ENCODE measurements around the gene RASA1. TPM values are rescaled to one million over a fixed set of nuclear protein-coding genes. Genes with fewer than 3 reads are reported as not detected.

Gene RASA1
- total RNA-seq, 1 experiment from 2014 or later = 29.0 TPM

GRCh38 chr5:87361031-87361445 is 93.4 kb downstream of the RASA1 start:
- intact Hi-C loops (cut with micrococcal nuclease; ENCODE audit: unreplicated experiment) = no loop called here
- CTCF ChIA-PET = no interaction called here
- peaks cover 26% of the 10 kb centered on the region for H3K36me3 ChIP-seq (ENCODE audit: control insufficient read depth, insufficient read depth, low read length)

GRCh38 chr5:87361536-87362213 is 94.0 kb downstream of the RASA1 start:
- H3K27me3 ChIP-seq (ENCODE audit: control insufficient read depth, insufficient read depth, low read length) = no peaks in the 10 kb centered on the region
- CTCF ChIA-PET = interaction anchor here (0.6 kb wide), 1 partner anchor 556 kb away, joined by 3 read pairs; no protein-coding TSS in a partner anchor
- no peak for ATAC-seq
- H3K4me3 ChIP-seq (ENCODE audit: low read depth in 2 of 2, low read length in 2 of 2) = no peak overlapping the region
- no TSS peak for BruUV-seq (replicated peaks)
- in situ Hi-C loops (cut with HindIII; ENCODE audit: low pct_unique_long_range_greater_than_20kb, low sequenced_read_pairs) = no loop called here
- intact Hi-C loops (cut with micrococcal nuclease; ENCODE audit: unreplicated experiment) = no loop called here
- no peak for DNase-seq (ENCODE audit: low read depth, low spot score)
- no peaks in the 10 kb centered on the region for H3K4me1 ChIP-seq (ENCODE audit: control insufficient read depth, insufficient read depth, low read length)
- H3K27ac ChIP-seq (ENCODE audit: low read length) = no peak overlapping the region
- POLR2A ChIA-PET = no interaction called here
- H3K9me3 ChIP-seq (ENCODE audit: control insufficient read depth, insufficient read depth, low read depth, low read length) = no peaks in the 10 kb centered on the region
- peaks cover 26% of the 10 kb centered on the region for H3K36me3 ChIP-seq (ENCODE audit: control insufficient read depth, insufficient read depth, low read length)
- TF ChIP-seq REST (IDR thresholded peaks at IDR 0.05; ENCODE audit: insufficient read depth in 1 of 2, low read depth in 2 of 2, low read length in 1 of 2) (no peak), TCF7L2 (IDR thresholded peaks at IDR 0.05; ENCODE audit: low read depth, low read length) (no peak), POLR2AphosphoS5 (IDR thresholded peaks at IDR 0.05; ENCODE audit: low read depth, low read length) (no peak), SIN3A (IDR thresholded peaks at IDR 0.05; ENCODE audit: borderline replicate concordance, insufficient read depth, low read depth, low read length) (no peak), CTCF (IDR thresholded peaks at IDR 0.05) (no peak)

More at GRCh38 chr5:87361031-87361445, 93.4 kb downstream of the RASA1 start:
- Histone ChIP-seq H3K4me1 (ENCODE audit: control insufficient read depth, insufficient read depth, low read length) (no peaks in the 10 kb centered on the region), H3K27me3 (ENCODE audit: control insufficient read depth, insufficient read depth, low read length) (no peaks in the 10 kb centered on the region), H3K27ac (ENCODE audit: low read length) (no peak overlapping the region), H3K9me3 (ENCODE audit: control insufficient read depth, insufficient read depth, low read depth, low read length) (no peaks in the 10 kb centered on the region), H3K4me3 (ENCODE audit: low read depth in 2 of 2, low read length in 2 of 2) (no peak overlapping the region)
- in situ Hi-C loops (cut with HindIII; ENCODE audit: low pct_unique_long_range_greater_than_20kb, low sequenced_read_pairs) = no loop called here
- BruUV-seq (replicated peaks) = no TSS peak
- no peak for DNase-seq (ENCODE audit: low read depth, low spot score)
- POLR2A ChIA-PET = no interaction called here
- ATAC-seq = no peak
- TF ChIP-seq SIN3A (IDR thresholded peaks at IDR 0.05; ENCODE audit: borderline replicate concordance, insufficient read depth, low read depth, low read length) = no peak
- no peak for TF ChIP-seq REST (IDR thresholded peaks at IDR 0.05; ENCODE audit: insufficient read depth in 1 of 2, low read depth in 2 of 2, low read length in 1 of 2)
- no peak for TF ChIP-seq TCF7L2 (IDR thresholded peaks at IDR 0.05; ENCODE audit: low read depth, low read length)
- TF ChIP-seq POLR2AphosphoS5 (IDR thresholded peaks at IDR 0.05; ENCODE audit: low read depth, low read length) = no peak
- no peak for TF ChIP-seq CTCF (IDR thresholded peaks at IDR 0.05)
